IMR-90 (cell line): Measurements from ENCODE around the gene LAMA3. TPM values are rescaled to one million over a fixed set of nuclear protein-coding genes. Genes with fewer than 3 reads are reported as not detected.

Experiments used
- ATAC-seq: fragments of 200-7000 bp; cut with Tn5 transposase; 2 replicates; pipeline ENCODE4 v1.9.1; 2020; ENCODE audit warnings: low read depth, mild to moderate bottlenecking, moderate library complexity
- BruUV-seq: library from RNA; stranded (reverse); fragments of 400-500 nt; replicated peaks from 2 replicates; lab custom pipeline; 2021; lab: Mats Ljungman, UMichigan
- CTCF ChIA-PET: fragments of 300-600 bp; formaldehyde crosslinking; extraction: SDS; loops from one replicate; lab custom pipeline; 2021; ENCODE audit warnings: antibody characterized with exemption; lab: Yijun Ruan, JAX
- POLR2A ChIA-PET: fragments of 300-600 bp; sonication (Branson Sonifier 250); formaldehyde crosslinking; loops from one replicate; lab custom pipeline; 2022; ENCODE audit warnings: antibody characterized with exemption; ENCODE audit not compliant: unreplicated experiment; lab: Charles Lee
- DNase-seq: peaks from one replicate; pipeline ENCODE4 v3.0.0; 2013
- H2AFZ ChIP-seq: replicated peaks from 2 replicates; pipeline ENCODE3; 2013; ENCODE audit warnings: low read length, mild to moderate bottlenecking; ENCODE audit not compliant: poor library complexity
- H2AK5ac ChIP-seq: 2 replicates; pipeline ENCODE4 v1.6.1; 2013; ENCODE audit warnings: low read depth, low read length, inconsistent platforms
- H2AK9ac ChIP-seq: replicated peaks from 2 replicates; pipeline ENCODE3; 2013; ENCODE audit warnings: mild to moderate bottlenecking, low read depth, low read length, moderate library complexity; ENCODE audit not compliant: poor library complexity
- H2BK120ac ChIP-seq: 2 replicates; pipeline ENCODE4 v1.6.1; 2013; ENCODE audit warnings: low read depth, low read length, inconsistent platforms
- H2BK15ac ChIP-seq: 3 replicates; pipeline ENCODE4 v1.6.1; 2013; ENCODE audit warnings: low read depth, low read length, inconsistent platforms
- H2BK20ac ChIP-seq: 2 replicates; pipeline ENCODE4 v1.6.1; 2013; ENCODE audit warnings: low read depth, mild to moderate bottlenecking, inconsistent platforms, low read length, moderate library complexity
- H2BK5ac ChIP-seq: 2 replicates; pipeline ENCODE4 v1.6.1; 2013; ENCODE audit warnings: mild to moderate bottlenecking, low read depth, low read length, inconsistent platforms; ENCODE audit not compliant: poor library complexity, severe bottlenecking
- H3K14ac ChIP-seq: replicated peaks from 2 replicates; pipeline ENCODE4 v1.6.1; 2013; ENCODE audit warnings: low read depth, low read length, inconsistent platforms
- H3K18ac ChIP-seq: 2 replicates; pipeline ENCODE4 v1.6.1; 2013; ENCODE audit warnings: low read depth, low read length, control low read depth
- H3K23ac ChIP-seq: 2 replicates; pipeline ENCODE4 v1.6.1; 2013; ENCODE audit warnings: low read depth, low read length, inconsistent platforms
- H3K27ac ChIP-seq: 2 replicates; pipeline ENCODE4 v1.5.1; 2013; ENCODE audit warnings: mild to moderate bottlenecking, control low read depth, low read length; ENCODE audit not compliant: insufficient read depth
- H3K27me3 ChIP-seq: 2 replicates; pipeline ENCODE4 v1.6.1; 2013; ENCODE audit warnings: low read length; ENCODE audit not compliant: control insufficient read depth, insufficient read depth
- H3K36me3 ChIP-seq: 2 replicates; pipeline ENCODE4 v1.6.1; 2013; ENCODE audit warnings: low read length, mixed read lengths; ENCODE audit not compliant: control insufficient read depth, insufficient read depth
- H3K4ac ChIP-seq: 2 replicates; pipeline ENCODE4 v1.6.1; 2013; ENCODE audit warnings: low read depth, low read length, inconsistent platforms
- H3K4me1 ChIP-seq: 2 replicates; pipeline ENCODE4 v1.6.1; 2013; ENCODE audit warnings: low read length, mixed read lengths; ENCODE audit not compliant: control insufficient read depth, insufficient read depth
- H3K4me2 ChIP-seq: 2 replicates; pipeline ENCODE4 v1.6.1; 2013; ENCODE audit warnings: low read depth, mild to moderate bottlenecking, control low read depth, low read length, moderate library complexity
- H3K4me3 ChIP-seq: 2 replicates; pipeline ENCODE4 v1.5.1; 2013; ENCODE audit warnings: low read depth, mild to moderate bottlenecking, control low read depth, low read length, moderate library complexity; ENCODE audit not compliant: insufficient read depth
- H3K56ac ChIP-seq: 2 replicates; pipeline ENCODE4 v1.6.1; 2013; ENCODE audit warnings: low read length, inconsistent platforms; ENCODE audit not compliant: insufficient read depth; ENCODE audit errors: extremely low read depth
- H3K79me1 ChIP-seq, 2 experiments: 2 replicates each; pipeline ENCODE4 v1.6.1; 2013; ENCODE audit warnings: low read length in 2 of 2, inconsistent platforms in 1 of 2, low read depth in 1 of 2
- H3K9ac ChIP-seq: 2 replicates; pipeline ENCODE4 v1.6.1; 2013; ENCODE audit warnings: low read depth, low read length, control low read depth
- H3K9me1 ChIP-seq: 2 replicates; pipeline ENCODE4 v1.6.1; 2013; ENCODE audit warnings: low read length, inconsistent platforms; ENCODE audit not compliant: insufficient read depth
- H3K9me3 ChIP-seq: 2 replicates; pipeline ENCODE4 v1.6.1; 2013; ENCODE audit warnings: low read length; ENCODE audit not compliant: control insufficient read depth, insufficient read depth
- H4K20me1 ChIP-seq: 2 replicates; pipeline ENCODE4 v1.6.1; 2013; ENCODE audit warnings: low read length, inconsistent platforms; ENCODE audit not compliant: insufficient read depth
- H4K5ac ChIP-seq: 2 replicates; pipeline ENCODE4 v1.6.1; 2013; ENCODE audit warnings: mild to moderate bottlenecking, low read depth, low read length, control low read depth
- H4K8ac ChIP-seq, 2 experiments: 2 replicates each; pipeline ENCODE4 v1.6.1; 2013; ENCODE audit warnings: low read depth in 2 of 2, low read length in 2 of 2, control low read depth in 1 of 2, inconsistent platforms in 1 of 2
- H4K91ac ChIP-seq: 2 replicates; pipeline ENCODE4 v1.6.1; 2013; ENCODE audit warnings: low read depth, low read length, inconsistent platforms; ENCODE audit not compliant: insufficient read depth
- BHLHE40 ChIP-seq: fragments of 150-350 bp; IDR thresholded peaks from 2 replicates; pipeline ENCODE4 v1.6.1; 2016; ENCODE audit warnings: mild to moderate bottlenecking, low read depth, low read length
- CEBPB ChIP-seq: IDR thresholded peaks from 2 replicates; pipeline ENCODE4 v1.6.1; 2012; ENCODE audit warnings: low read depth, low read length, improper control_type of control experiment
- CHD1 ChIP-seq: IDR thresholded peaks from 2 replicates; pipeline ENCODE4 v1.6.1; 2012; ENCODE audit warnings: low read depth, low read length, improper control_type of control experiment
- CTCF ChIP-seq: conservative IDR thresholded peaks from 2 replicates; pipeline ENCODE4 v1.5.1; 2012; ENCODE audit warnings: mild to moderate bottlenecking, low read depth, low read length, improper control_type of control experiment
- ELK1 ChIP-seq: fragments of 150-350 bp; IDR thresholded peaks from 2 replicates; pipeline ENCODE4 v1.6.1; 2016; ENCODE audit warnings: low read depth, mild to moderate bottlenecking, low read length, moderate library complexity, borderline replicate concordance
- FOS ChIP-seq: fragments of 150-350 bp; IDR thresholded peaks from 2 replicates; pipeline ENCODE4 v1.6.1; 2016; ENCODE audit warnings: low read depth, low read length
- MAFK ChIP-seq: IDR thresholded peaks from 2 replicates; pipeline ENCODE4 v1.6.1; 2012; ENCODE audit warnings: low read depth, low read length, improper control_type of control experiment
- MAZ ChIP-seq: IDR thresholded peaks from 2 replicates; pipeline ENCODE4 v1.6.1; 2012; ENCODE audit warnings: low read depth, mild to moderate bottlenecking, low read length, improper control_type of control experiment, moderate library complexity, borderline replicate concordance
- MXI1 ChIP-seq: IDR thresholded peaks from 2 replicates; pipeline ENCODE4 v1.6.1; 2012; ENCODE audit warnings: low read depth, mild to moderate bottlenecking, low read length, moderate library complexity, borderline replicate concordance
- NFE2L2 ChIP-seq: fragments of 150-350 bp; IDR thresholded peaks from 2 replicates; pipeline ENCODE4 v1.6.1; 2016; ENCODE audit warnings: low read depth, mild to moderate bottlenecking, low read length
- POLR2A ChIP-seq: IDR thresholded peaks from 2 replicates; pipeline ENCODE4 v1.6.1; 2012; ENCODE audit warnings: mild to moderate bottlenecking, low read depth, low read length
- RAD21 ChIP-seq: IDR thresholded peaks from 2 replicates; pipeline ENCODE4 v1.6.1; 2012; ENCODE audit warnings: low read length, improper control_type of control experiment
- RCOR1 ChIP-seq: IDR thresholded peaks from 2 replicates; pipeline ENCODE4 v1.6.1; 2012; ENCODE audit warnings: mild to moderate bottlenecking, low read length, improper control_type of control experiment; ENCODE audit not compliant: insufficient replicate concordance
- RFX5 ChIP-seq: IDR thresholded peaks from 2 replicates; pipeline ENCODE4 v1.8.0; 2012; ENCODE audit warnings: low read depth, mild to moderate bottlenecking, low read length, moderate library complexity
- SMC3 ChIP-seq: fragments of 150-350 bp; IDR thresholded peaks from 2 replicates; pipeline ENCODE4 v1.6.1; 2016; ENCODE audit warnings: low read depth, mild to moderate bottlenecking, antibody characterized with exemption, low read length, moderate library complexity
- USF2 ChIP-seq: fragments of 150-350 bp; IDR thresholded peaks from 2 replicates; pipeline ENCODE4 v1.6.1; 2017; ENCODE audit warnings: mild to moderate bottlenecking, antibody characterized with exemption, low read length, low read depth
- WGBS, 2 experiments: methylation state at CpG; one replicate each; pipeline versions ENCODE4 v1.1.5 to v1.1.7; 2013; ENCODE audit warnings: missing lambda C conversion rate in 2 of 2; ENCODE audit not compliant: insufficient read length in 1 of 2; ENCODE audit errors: extremely low coverage in 2 of 2; 5-methylcytosine and 5-hydroxymethylcytosine counted together
- dilution Hi-C: fragments of 300-500 bp; cut with HindIII; formaldehyde crosslinking; loops from one replicate; pipeline ENCODE4 v1.14.3; 2018; ENCODE audit warnings: low sequenced_read_pairs; ENCODE audit not compliant: unreplicated experiment
- in situ Hi-C: fragments of 300-500 bp; cut with MboI; formaldehyde crosslinking; loops from 3 replicates; pipeline ENCODE4 v1.14.3; 2019; ENCODE audit warnings: low sequenced_read_pairs, inconsistent platforms, mixed read lengths
- intact Hi-C: fragments of 100-400 bp; cut with micrococcal nuclease; formaldehyde crosslinking; loops from 2 replicates; pipeline ENCODE4 v1.10.0; 2022
- polyA plus RNA-seq, 3 experiments: library from polyadenylated mRNA; depleted of rRNA; stranded (reverse); fragments of >200 nt; gene quantifications; 2 replicates each; pipeline ENCODE4 v1.2.3, GENCODE V29; 2012; ENCODE audit warnings: low replicate concordance in 1 of 3
- total RNA-seq: library from RNA; depleted of rRNA; stranded (reverse); fragments of >200 nt; gene quantifications from 2 replicates; pipeline ENCODE4 v1.2.3, GENCODE V29; 2012

LAMA3 gene
- total and polyA plus RNA-seq, 2 of the 4 experiments (the other 2 are of a cell fraction), result 0.18 to 0.19 TPM

- Histone ChIP-seq H4K8ac (no peak overlapping the region), H2AK9ac (no peak overlapping the region), H3K27me3 (peaks cover 43% of the 10 kb centered on the region), H3K14ac (no peak overlapping the region), H3K4ac (no peak overlapping the region), H3K56ac (no peak overlapping the region), H2BK5ac (no peak overlapping the region), H2AK5ac (no peak overlapping the region), H4K5ac (no peak overlapping the region), H3K9ac (no peak overlapping the region), H3K9me3 (no peaks in the 10 kb centered on the region; the same call in 1 of the 2 replicates), H3K27ac (no peak overlapping the region), H3K36me3 (no peaks in the 10 kb centered on the region), H4K91ac (no peak overlapping the region), H3K4me2 (no peak overlapping the region), H2BK15ac (no peak overlapping the region), H3K79me1 (no peaks in the 10 kb centered on the region), H3K4me3 (no peak overlapping the region), H3K9me1 (no peaks in the 10 kb centered on the region), H2BK120ac (no peak overlapping the region), H3K23ac (no peak overlapping the region), H3K18ac (no peak overlapping the region), H4K20me1 (no peaks in the 10 kb centered on the region), H2AFZ (no peak overlapping the region), H2BK20ac (no peak overlapping the region), H3K4me1 (no peaks in the 10 kb centered on the region)
- POLR2A ChIA-PET, result no interaction called here
- in situ Hi-C loops, result no loop called here
- dilution Hi-C loops, result no loop called here
- CTCF ChIA-PET, result no interaction called here
- WGBS, 2 experiments, result no CpG with 5 or more reads among the region's 3 CpGs
- ATAC-seq (no peak), DNase-seq (no peak)
- intact Hi-C loops, result no loop called here
- TF ChIP-seq RAD21 (no peak), ELK1 (no peak), CTCF (no peak), RFX5 (no peak), USF2 (no peak), BHLHE40 (no peak), NFE2L2 (no peak), POLR2A (no peak), CEBPB (no peak), CHD1 (no peak), SMC3 (no peak), FOS (no peak), RCOR1 (no peak), MAZ (no peak), MXI1 (no peak), MAFK (no peak)
- no TSS peak for BruUV-seq
Measured at GRCh38 chr18:23675896-23676295, 13.4 kb upstream of the LAMA3 start.
